ENCODE results near the gene NDUFAF3.

Gene NDUFAF3

GRCh38 chr3:49019941-49020329, 2.0 kb upstream of the NDUFAF3 start:
- DNase-seq = no peak
- no peak for TF ChIP-seq CTCF (IDR thresholded peaks at IDR 0.05; ENCODE audit: low read depth, low read length)
- Histone ChIP-seq H3K27me3 (no peaks in the 10 kb centered on the region), H3K9me3 (no peaks in the 10 kb centered on the region), H3K4me3 (ENCODE audit: low read depth, low read length) (peak overlapping the region; percentile 84), H3K36me3 (peaks cover 20% of the 10 kb centered on the region), H3K4me1 (no peaks in the 10 kb centered on the region)

GRCh38 chr3:49020330-49021212, 1.4 kb upstream of the NDUFAF3 start:
- Histone ChIP-seq H3K27me3 (no peaks in the 10 kb centered on the region), H3K4me1 (no peaks in the 10 kb centered on the region), H3K9me3 (no peaks in the 10 kb centered on the region), H3K36me3 (peaks cover 22% of the 10 kb centered on the region), H3K4me3 (ENCODE audit: low read depth, low read length) (peak overlapping the region; percentile 84)
- no peak for TF ChIP-seq CTCF (IDR thresholded peaks at IDR 0.05; ENCODE audit: low read depth, low read length)
- DNase-seq = no peak

- Histone ChIP-seq H3K9me3 (no peaks in the 10 kb centered on the region), H3K27me3 (no peaks in the 10 kb centered on the region), H3K36me3 (peaks cover 26% of the 10 kb centered on the region), H3K4me1 (no peaks in the 10 kb centered on the region), H3K4me3 (ENCODE audit: low read depth, low read length) (peak overlapping the region; percentile 84)
- TF ChIP-seq CTCF (IDR thresholded peaks at IDR 0.05; ENCODE audit: low read depth, low read length) = no peak
- DNase-seq = peak; percentile 97
Observed at GRCh38 chr3:49021213-49021812, 608 bp upstream of the NDUFAF3 start.

- Histone ChIP-seq H3K4me3 (ENCODE audit: low read depth, low read length) (peak overlapping the region; percentile 84), H3K4me1 (no peaks in the 10 kb centered on the region), H3K9me3 (no peaks in the 10 kb centered on the region), H3K36me3 (peaks cover 28% of the 10 kb centered on the region), H3K27me3 (no peaks in the 10 kb centered on the region)
- no peak for DNase-seq
- no peak for TF ChIP-seq CTCF (IDR thresholded peaks at IDR 0.05; ENCODE audit: low read depth, low read length)
Observed at GRCh38 chr3:49022688-49023171, 809 bp downstream of the NDUFAF3 start.

GRCh38 chr3:49023775-49024174, 1.9 kb downstream of the NDUFAF3 start:
- no peak for DNase-seq

More at GRCh38 chr3:49023775-49024174, 1.9 kb downstream of the NDUFAF3 start:
- no peak overlapping the region for H3K4me3 ChIP-seq (ENCODE audit: low read depth, low read length)
- no peaks in the 10 kb centered on the region for H3K4me1 ChIP-seq
- no peaks in the 10 kb centered on the region for H3K27me3 ChIP-seq
- no peak for TF ChIP-seq CTCF (IDR thresholded peaks at IDR 0.05; ENCODE audit: low read depth, low read length)
- H3K9me3 ChIP-seq = no peaks in the 10 kb centered on the region
- H3K36me3 ChIP-seq = peaks cover 34% of the 10 kb centered on the region

Data from BE2C (cell line).